Measurements from ENCODE around the gene TOMT. TPM values are rescaled to one million over a fixed set of nuclear protein-coding genes. Genes with fewer than 3 reads are reported as not detected.

Gene TOMT
- total RNA-seq, 1 donor from 2014 or later: not detected

DNA sequence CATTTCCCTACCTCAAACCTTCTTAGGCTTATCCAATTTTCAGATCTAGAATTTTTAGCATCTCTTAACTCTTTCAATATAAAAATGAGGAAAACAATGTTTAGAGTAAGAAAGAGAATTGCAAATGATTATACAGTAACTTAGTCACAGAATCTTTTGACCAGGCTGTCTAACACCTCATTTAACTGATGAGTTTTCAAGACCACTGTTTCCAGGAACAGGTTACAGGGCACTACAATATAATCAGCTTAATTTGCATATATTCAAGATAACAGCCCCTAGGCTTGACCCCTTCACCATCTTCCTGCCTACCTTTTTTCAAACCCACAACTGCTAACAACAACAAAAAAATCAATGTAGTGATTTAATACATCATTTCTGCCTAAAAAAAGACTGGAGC is 38.0 kb upstream of the TOMT start:
- Histone ChIP-seq H3K36me3 (no peaks in the 10 kb centered on the region), H3K4me3 (no peak overlapping the region), H3K27me3 (no peaks in the 10 kb centered on the region), H3K9me3 (no peaks in the 10 kb centered on the region), H3K27ac (peak overlapping the region; percentile 85 to 87), H3K4me1 (peaks cover 6 to 31% of the 10 kb centered on the region in 2 donors)
- TF ChIP-seq, protein P1, sequence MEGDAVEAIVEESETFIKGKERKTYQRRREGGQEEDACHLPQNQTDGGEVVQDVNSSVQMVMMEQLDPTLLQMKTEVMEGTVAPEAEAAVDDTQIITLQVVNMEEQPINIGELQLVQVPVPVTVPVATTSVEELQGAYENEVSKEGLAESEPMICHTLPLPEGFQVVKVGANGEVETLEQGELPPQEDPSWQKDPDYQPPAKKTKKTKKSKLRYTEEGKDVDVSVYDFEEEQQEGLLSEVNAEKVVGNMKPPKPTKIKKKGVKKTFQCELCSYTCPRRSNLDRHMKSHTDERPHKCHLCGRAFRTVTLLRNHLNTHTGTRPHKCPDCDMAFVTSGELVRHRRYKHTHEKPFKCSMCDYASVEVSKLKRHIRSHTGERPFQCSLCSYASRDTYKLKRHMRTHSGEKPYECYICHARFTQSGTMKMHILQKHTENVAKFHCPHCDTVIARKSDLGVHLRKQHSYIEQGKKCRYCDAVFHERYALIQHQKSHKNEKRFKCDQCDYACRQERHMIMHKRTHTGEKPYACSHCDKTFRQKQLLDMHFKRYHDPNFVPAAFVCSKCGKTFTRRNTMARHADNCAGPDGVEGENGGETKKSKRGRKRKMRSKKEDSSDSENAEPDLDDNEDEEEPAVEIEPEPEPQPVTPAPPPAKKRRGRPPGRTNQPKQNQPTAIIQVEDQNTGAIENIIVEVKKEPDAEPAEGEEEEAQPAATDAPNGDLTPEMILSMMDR (IDR thresholded peaks at IDR 0.05): no peak
- intact Hi-C loops (cut with DNase I): no loop called here
- no peak for DNase-seq (ENCODE audit: low spot score in 2 of 2)

DNA sequence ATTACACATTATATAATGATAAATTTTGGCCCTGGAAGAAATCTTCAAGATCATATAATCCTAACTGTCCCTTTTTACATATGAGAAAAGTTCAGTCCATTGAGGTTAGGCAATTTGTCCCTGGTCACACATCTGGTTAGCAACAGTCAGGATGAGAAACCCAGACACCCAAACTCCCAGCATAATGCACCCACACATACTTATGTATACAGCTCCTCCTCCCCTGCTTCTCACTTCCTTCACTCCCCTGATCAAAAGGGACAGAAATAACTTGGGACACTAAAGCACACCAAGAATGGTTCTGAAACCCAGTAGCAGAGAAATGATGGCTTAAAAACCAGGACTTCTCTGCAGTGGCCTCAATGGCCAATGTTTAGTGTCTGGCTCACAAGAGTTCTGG is 36.5 kb upstream of the TOMT start:
- intact Hi-C loops (cut with DNase I): no loop called here
- H3K4me1 ChIP-seq: peaks cover 6 to 31% of the 10 kb centered on the region in 2 donors

DNA sequence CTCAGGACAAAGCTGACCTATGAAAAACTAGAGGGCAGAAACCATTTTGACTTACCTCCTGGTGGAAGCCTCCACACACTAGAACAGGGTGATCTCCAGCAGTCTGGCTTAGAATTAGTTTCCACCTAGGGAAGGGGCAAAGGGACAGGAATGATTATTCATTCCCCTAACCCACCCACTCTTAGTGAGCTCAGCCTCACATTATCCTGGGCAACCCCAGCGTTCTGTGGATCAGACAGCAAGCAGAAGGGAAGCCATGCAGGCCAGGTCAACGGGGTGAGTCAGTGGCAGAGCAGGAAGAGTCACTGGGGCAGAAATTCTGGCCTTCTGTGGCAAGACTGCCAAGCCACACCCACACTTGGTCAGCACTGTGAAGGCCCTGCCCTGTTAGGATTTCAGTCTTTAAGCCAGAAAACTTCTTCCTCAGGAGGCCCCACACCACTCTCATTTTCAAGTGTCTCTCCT is 35.9 kb upstream of the TOMT start:
- no peaks in the 10 kb centered on the region for H3K9me3 ChIP-seq
- H3K27me3 ChIP-seq: no peaks in the 10 kb centered on the region
- TF ChIP-seq, protein P1 (IDR thresholded peaks at IDR 0.05): no peak
- no peaks in the 10 kb centered on the region for H3K36me3 ChIP-seq
- peak overlapping the region; percentile 85 to 87 for H3K27ac ChIP-seq
- H3K4me3 ChIP-seq: peak overlapping the region; percentile 10 to 16
- intact Hi-C loops (cut with DNase I): loop anchor here (1.0 kb wide), 2 partner anchors 10 to 29 kb away; partner anchors contain the start of genes LRRC51 and NUMA1
- H3K4me1 ChIP-seq: peaks cover 6 to 31% of the 10 kb centered on the region in 2 donors
- peak; percentile 74 to 95 for DNase-seq (ENCODE audit: low spot score in 2 of 2)

More for the DNA sequence above, 36.5 kb upstream of the TOMT start:
- TF ChIP-seq, protein P1 (IDR thresholded peaks at IDR 0.05): no peak
- Histone ChIP-seq H3K36me3 (no peaks in the 10 kb centered on the region), H3K9me3 (no peaks in the 10 kb centered on the region), H3K4me3 (peak overlapping the region in 1 of 2 donors; percentile 10), H3K27ac (peak overlapping the region; percentile 85 to 87), H3K27me3 (no peaks in the 10 kb centered on the region)
- DNase-seq (ENCODE audit: low spot score in 2 of 2): peak in 1 of 2 donors; percentile 54

DNA sequence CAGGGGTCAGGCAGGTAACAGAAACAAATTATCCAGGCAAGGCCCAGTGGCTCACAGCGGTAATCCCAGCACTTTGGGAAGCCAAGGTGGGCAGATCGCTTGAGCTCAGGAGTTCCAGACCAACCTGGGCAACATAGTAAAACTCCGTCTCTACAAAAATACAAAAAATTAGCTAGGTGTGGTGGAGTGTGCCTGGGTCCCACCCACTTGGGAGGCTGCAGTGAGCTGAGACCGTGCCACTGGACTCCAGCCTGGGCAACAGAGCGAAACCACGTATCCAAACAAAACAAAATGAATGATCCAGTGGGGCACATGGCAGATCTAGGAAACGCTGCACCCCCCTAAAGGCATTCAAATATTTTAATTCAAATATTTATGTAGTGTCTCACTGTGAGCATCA is 35.2 kb upstream of the TOMT start:
- no peak overlapping the region for H3K4me3 ChIP-seq
- intact Hi-C loops (cut with DNase I): loop anchor here (1.0 kb wide), 2 partner anchors 10 to 29 kb away; partner anchors contain the start of genes LRRC51 and NUMA1
- peaks cover 6 to 31% of the 10 kb centered on the region in 2 donors for H3K4me1 ChIP-seq

DNA sequence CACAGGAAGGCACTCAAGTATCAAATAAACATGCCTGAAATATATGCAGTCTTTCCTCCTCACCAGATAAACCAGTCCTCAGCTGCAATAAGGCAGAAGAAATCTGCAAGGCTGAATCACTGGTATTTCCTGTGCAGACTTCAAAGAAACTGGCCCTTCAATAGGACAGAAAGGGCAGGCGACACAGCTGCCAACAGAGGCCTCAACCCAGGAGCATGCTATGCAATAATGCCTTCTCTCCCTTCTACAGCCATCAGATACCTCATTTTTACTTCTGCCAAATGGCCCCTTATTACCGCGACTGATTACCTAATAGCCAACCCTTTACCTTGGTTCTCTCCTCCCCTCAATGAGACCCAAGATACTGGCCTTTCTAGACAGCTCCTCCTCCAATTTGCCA is 33.4 kb upstream of the TOMT start:
- peak overlapping the region; percentile 25 to 28 for H3K27ac ChIP-seq
- TF ChIP-seq, protein P1 (IDR thresholded peaks at IDR 0.05): no peak
- no peaks in the 10 kb centered on the region for H3K9me3 ChIP-seq
- no peak overlapping the region for H3K4me3 ChIP-seq
- H3K4me1 ChIP-seq: peaks cover 6 to 31% of the 10 kb centered on the region in 2 donors
- intact Hi-C loops (cut with DNase I): no loop called here
- peaks cover 0 to 2% of the 10 kb centered on the region in 2 donors for H3K36me3 ChIP-seq
- DNase-seq (ENCODE audit: low spot score in 2 of 2): no peak
- no peaks in the 10 kb centered on the region for H3K27me3 ChIP-seq

More for the DNA sequence above, 35.2 kb upstream of the TOMT start:
- Histone ChIP-seq H3K36me3 (peaks cover 0 to 2% of the 10 kb centered on the region in 2 donors), H3K9me3 (no peaks in the 10 kb centered on the region), H3K27ac (peak overlapping the region; percentile 85 to 87), H3K27me3 (no peaks in the 10 kb centered on the region)
- peak in 1 of 2 donors; percentile 52 for DNase-seq (ENCODE audit: low spot score in 2 of 2)
- TF ChIP-seq, protein P1 (IDR thresholded peaks at IDR 0.05): no peak

Measured in ascending aorta (tissue), 2 donors.